Ovary (tissue), 3 donors: ENCODE results near the gene GRID1.

Source experiments
- CTCF ChIP-seq, 3 donors: fragments of 450-650 bp in 2 of 3; fragments of 200-600 bp in 1 of 3; IDR thresholded peaks; one replicate each; pipeline versions ENCODE4 v1.5.1 to v1.8.0; 2016 to 2022; ENCODE audit warnings: antibody characterized with exemption in 3 of 3, mild to moderate bottlenecking in 1 of 3
- EP300 ChIP-seq: sonication (generic); formaldehyde crosslinking; IDR thresholded peaks from one replicate; pipeline ENCODE4 v1.6.1; 2017; ENCODE audit warnings: antibody characterized with exemption
- POLR2A ChIP-seq: fragments of 450-650 bp; IDR thresholded peaks from one replicate; pipeline ENCODE4 v1.6.1; 2017; ENCODE audit warnings: antibody characterized with exemption, mild to moderate bottlenecking, moderate library complexity
- donor health status: DM: no; HTN: no; CAD: no.

GRCh38 chr10:85997544-85997943, 369.1 kb downstream of the GRID1 start:
- TF ChIP-seq CTCF (IDR thresholded peaks at IDR 0.05) (no peak), POLR2A (no peak), EP300 (no peak)
